ENCODE data around the gene CAPRIN1. TPM values are rescaled to one million over a fixed set of nuclear protein-coding genes. Genes with fewer than 3 reads are reported as not detected.

CAPRIN1 gene
- total and polyA plus RNA-seq, 2 donors (not counting 3 experiments of a cell fraction or from before 2014, with no cell fraction given), result 138 to 279 TPM

DNA sequence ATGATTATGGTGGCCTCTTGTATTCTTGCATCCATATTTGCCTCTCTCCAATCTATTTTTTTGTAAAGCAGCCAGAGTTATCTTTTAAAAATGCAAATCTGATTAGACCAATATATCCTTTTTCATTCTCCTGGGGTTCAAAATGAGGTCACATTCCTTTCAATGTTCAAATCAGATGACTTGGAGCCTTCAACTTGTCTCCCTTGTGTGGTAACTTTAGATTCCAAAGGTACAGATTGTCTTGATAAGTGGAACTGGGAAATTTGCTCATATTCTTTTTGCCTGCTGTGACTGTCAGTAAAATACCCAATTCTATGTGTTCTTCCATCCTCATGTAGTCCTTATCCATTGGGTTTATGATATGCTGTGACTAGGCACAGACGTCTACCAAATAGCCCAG is 15.1 kb upstream of the CAPRIN1 start:
- no peaks in the 10 kb centered on the region for H3K9me3 ChIP-seq (replicated peaks; ENCODE audit: control insufficient read depth, insufficient read depth, low read length)
- H3K27me3 ChIP-seq (ENCODE audit: control insufficient read depth in 2 of 2, insufficient read depth in 2 of 2, low read length in 2 of 2), result peaks cover 0 to 3% of the 10 kb centered on the region in 2 experiments
- no peak overlapping the region for H3K9ac ChIP-seq (replicated peaks; ENCODE audit: extremely low read depth, insufficient read depth, low read length)
- dilution Hi-C loops (cut with MboI; ENCODE audit: extremely low pct_ligation_motif_present, low sequenced_read_pairs), result no loop called here
- H4K20me1 ChIP-seq (replicated peaks; ENCODE audit: control insufficient read depth, extremely low read depth, insufficient read depth, low read length), result no peaks in the 10 kb centered on the region
- H3K27ac ChIP-seq (ENCODE audit: insufficient read depth, low read depth, low read length), result no peak overlapping the region
- H3K36me3 ChIP-seq (ENCODE audit: control insufficient read depth in 2 of 2, extremely low read depth in 1 of 2, insufficient read depth in 2 of 2, low read length in 2 of 2), result no peaks in the 10 kb centered on the region
- H3K79me2 ChIP-seq (ENCODE audit: control insufficient read depth, insufficient read depth, low read length), result no peaks in the 10 kb centered on the region
- H3K9me1 ChIP-seq (replicated peaks; ENCODE audit: control insufficient read depth, extremely low read depth, insufficient read depth, low read length), result no peaks in the 10 kb centered on the region
- no peak overlapping the region for H3K4me2 ChIP-seq (ENCODE audit: insufficient read depth, low read length)
- H3K4me1 ChIP-seq (ENCODE audit: control insufficient read depth, extremely low read depth, insufficient read depth, low read length), result no peaks in the 10 kb centered on the region
- H2AFZ ChIP-seq (ENCODE audit: low read depth, low read length), result no peak overlapping the region
- intact Hi-C loops (cut with micrococcal nuclease), result no loop called here
- no TSS peak for BruUV-seq (replicated peaks)
- no peak for FAIRE-seq
- H3K4me3 ChIP-seq (replicated peaks in 1 of 3; ENCODE audit: insufficient read depth in 1 of 3, low read depth in 1 of 3, low read length in 3 of 3), result no peak overlapping the region
- ChIA-PET POLR2A (no interaction called here), CTCF (no interaction called here)
- no peak for DNase-seq (ENCODE audit: low read depth, low spot score)
- no peak for TF ChIP-seq CTCF (IDR thresholded peaks at IDR 0.05; ENCODE audit: extremely low read depth in 1 of 2, insufficient read depth in 1 of 2, low read depth in 1 of 2, low read length in 2 of 2)

DNA sequence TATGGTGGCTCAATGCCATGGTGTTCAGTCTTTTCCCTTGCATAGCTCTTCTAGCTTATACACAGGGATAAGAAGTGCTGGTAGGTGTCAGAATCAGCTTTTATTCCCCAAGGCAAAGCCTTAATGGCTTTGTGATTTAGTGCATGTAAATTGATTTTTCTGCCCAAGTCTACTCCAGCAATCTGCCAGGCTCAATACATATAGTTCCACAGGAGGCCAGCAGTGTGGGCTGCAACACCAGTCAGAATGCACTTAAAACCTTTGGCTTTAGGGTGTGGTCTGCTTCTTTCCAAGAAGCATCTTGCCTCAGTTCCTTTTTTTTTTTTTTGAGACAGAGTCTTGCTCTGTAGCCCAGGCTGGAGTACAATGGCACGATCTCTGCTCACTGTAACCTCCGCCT is 14.5 kb upstream of the CAPRIN1 start:
- intact Hi-C loops (cut with micrococcal nuclease) (no loop called here), dilution Hi-C loops (cut with MboI; ENCODE audit: extremely low pct_ligation_motif_present, low sequenced_read_pairs) (no loop called here)
- Histone ChIP-seq H3K36me3 (ENCODE audit: control insufficient read depth in 2 of 2, extremely low read depth in 1 of 2, insufficient read depth in 2 of 2, low read length in 2 of 2) (no peaks in the 10 kb centered on the region), H3K27me3 (ENCODE audit: control insufficient read depth in 2 of 2, insufficient read depth in 2 of 2, low read length in 2 of 2) (peaks cover 0 to 3% of the 10 kb centered on the region in 2 experiments), H3K9me1 (replicated peaks; ENCODE audit: control insufficient read depth, extremely low read depth, insufficient read depth, low read length) (no peaks in the 10 kb centered on the region), H3K27ac (ENCODE audit: insufficient read depth, low read depth, low read length) (no peak overlapping the region), H3K4me1 (ENCODE audit: control insufficient read depth, extremely low read depth, insufficient read depth, low read length) (no peaks in the 10 kb centered on the region), H4K20me1 (replicated peaks; ENCODE audit: control insufficient read depth, extremely low read depth, insufficient read depth, low read length) (no peaks in the 10 kb centered on the region), H3K9me3 (replicated peaks; ENCODE audit: control insufficient read depth, insufficient read depth, low read length) (no peaks in the 10 kb centered on the region), H3K4me2 (ENCODE audit: insufficient read depth, low read length) (no peak overlapping the region), H3K9ac (replicated peaks; ENCODE audit: extremely low read depth, insufficient read depth, low read length) (no peak overlapping the region), H2AFZ (ENCODE audit: low read depth, low read length) (no peak overlapping the region), H3K79me2 (ENCODE audit: control insufficient read depth, insufficient read depth, low read length) (no peaks in the 10 kb centered on the region), H3K4me3 (replicated peaks in 1 of 3; ENCODE audit: insufficient read depth in 1 of 3, low read depth in 1 of 3, low read length in 3 of 3) (no peak overlapping the region)
- ChIA-PET POLR2A (no interaction called here), CTCF (no interaction called here)
- no peak for TF ChIP-seq EZH2 (IDR thresholded peaks at IDR 0.05; ENCODE audit: borderline replicate concordance, low read depth, low read length, severe bottlenecking)
- no peak for FAIRE-seq
- no peak for DNase-seq (ENCODE audit: low read depth, low spot score)
- no TSS peak for BruUV-seq (replicated peaks)
